Activated T-helper 2 cell treated with anti-CD3 and anti-CD28 coated beads, Interferon-gamma antibody, Interleukin-2, Interleukin-4, amounts not matched to agents 10 μg/mL and 5 μg/mL and 100 μg/mL, durations not matched to agents 14 hours and 24 hours and 36 hours (primary cell): ENCODE results near the gene TECTB. TPM values are rescaled to one million over a fixed set of nuclear protein-coding genes. Genes with fewer than 3 reads are reported as not detected.

Experiments
- DNase-seq: peaks from one replicate; pipeline ENCODE4 v3.0.0; 2021; ENCODE audit warnings: low spot score
- H3K27ac Mint-ChIP-seq: one replicate; pipeline ENCODE4 v1.8.0; 2021; ENCODE audit warnings: mixed read lengths
- H3K27me3 Mint-ChIP-seq: one replicate; pipeline ENCODE4 v1.8.0; 2021; ENCODE audit warnings: low read depth, mixed read lengths
- H3K36me3 Mint-ChIP-seq: one replicate; pipeline ENCODE4 v1.8.0; 2021; ENCODE audit warnings: low read depth, mixed read lengths
- H3K4me1 Mint-ChIP-seq: one replicate; pipeline ENCODE4 v1.8.0; 2021; ENCODE audit warnings: low read depth, mixed read lengths
- H3K4me3 Mint-ChIP-seq: one replicate; pipeline ENCODE4 v1.8.0; 2021; ENCODE audit warnings: low read depth, mild to moderate bottlenecking, moderate library complexity, mixed read lengths
- H3K9me3 Mint-ChIP-seq: one replicate; pipeline ENCODE4 v1.8.0; 2021; ENCODE audit warnings: mixed read lengths
- intact Hi-C: fragments of 100-400 bp; cut with micrococcal nuclease; formaldehyde crosslinking; loops from one replicate; pipeline ENCODE4 v1.15.1; 2023
- total RNA-seq: library from RNA; stranded (reverse); gene quantifications from 2 replicates; pipeline ENCODE4 v1.2.3, GENCODE V29; 2022

TECTB gene
- total RNA-seq, 1 donor from 2014 or later, result not detected

DNA sequence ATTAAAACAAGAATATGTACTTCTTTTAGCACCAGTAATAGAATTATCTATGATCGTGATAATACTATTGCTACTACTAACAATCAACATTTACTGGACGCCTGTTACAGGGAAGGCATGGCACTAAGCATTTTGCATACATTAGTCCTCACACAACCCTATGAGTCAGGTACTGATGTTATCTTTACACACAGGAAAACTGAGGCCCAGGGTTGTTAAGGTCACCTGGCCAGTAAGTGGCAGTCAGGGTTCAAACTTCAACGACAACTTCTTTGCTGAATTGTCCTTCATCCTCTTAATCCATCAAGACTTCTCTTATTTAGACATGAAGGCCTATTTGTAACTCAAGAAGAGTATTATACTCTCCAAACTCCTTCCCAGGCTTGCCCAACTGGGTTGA, 48.8 kb downstream of the TECTB start:
- Mint-ChIP-seq H3K27ac (no peak overlapping the region), H3K36me3 (no peaks in the 10 kb centered on the region), H3K4me3 (no peak overlapping the region), H3K4me1 (peaks cover 25% of the 10 kb centered on the region), H3K27me3 (peaks cover 10% of the 10 kb centered on the region), H3K9me3 (no peaks in the 10 kb centered on the region)
- intact Hi-C loops, result loop anchor here (5.0 kb wide), 1 partner anchor 45 kb away; no protein-coding TSS in a partner anchor
- no peak for DNase-seq

DNA sequence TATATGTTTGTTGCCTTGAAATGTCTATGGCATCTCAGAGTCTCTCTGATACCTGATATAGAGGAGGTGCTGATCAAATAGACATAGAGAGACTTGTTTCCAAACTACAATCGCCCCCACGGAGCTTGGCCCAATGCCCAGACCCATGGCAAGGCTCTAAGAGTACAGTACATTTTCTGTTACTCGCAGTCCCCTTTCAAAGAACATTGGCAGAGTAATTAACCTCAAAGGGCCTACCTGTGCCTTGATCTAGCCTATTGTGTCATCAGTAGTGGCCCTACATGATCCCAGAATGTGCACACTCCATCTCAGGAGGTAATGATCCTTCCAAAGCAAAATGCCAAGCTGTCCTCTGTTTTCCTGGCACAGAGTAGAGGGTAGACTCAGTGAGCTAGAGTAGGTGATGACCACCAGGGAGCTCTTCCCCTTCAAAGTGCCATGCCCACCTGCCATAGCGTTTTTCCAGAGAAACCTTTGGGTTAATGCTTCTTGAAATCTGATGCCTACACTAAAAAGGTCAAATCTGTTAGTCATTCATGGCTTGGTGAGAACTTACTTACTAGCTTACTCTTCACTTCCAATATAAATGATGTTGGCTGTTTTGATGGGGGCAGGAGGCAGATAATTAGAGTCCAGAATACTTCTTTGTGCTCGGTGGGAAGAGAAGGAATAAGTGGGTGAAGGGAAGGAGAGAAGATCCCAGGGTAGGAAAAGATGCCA, 49.5 kb downstream of the TECTB start:
- H3K27ac Mint-ChIP-seq, result no peak overlapping the region
- H3K27me3 Mint-ChIP-seq, result peaks cover 10% of the 10 kb centered on the region
- no peak for DNase-seq
- intact Hi-C loops, result loop anchor here (5.0 kb wide), 1 partner anchor 45 kb away; no protein-coding TSS in a partner anchor
- H3K4me3 Mint-ChIP-seq, result no peak overlapping the region
- no peaks in the 10 kb centered on the region for H3K36me3 Mint-ChIP-seq
- no peaks in the 10 kb centered on the region for H3K9me3 Mint-ChIP-seq
- peaks cover 25% of the 10 kb centered on the region for H3K4me1 Mint-ChIP-seq

DNA sequence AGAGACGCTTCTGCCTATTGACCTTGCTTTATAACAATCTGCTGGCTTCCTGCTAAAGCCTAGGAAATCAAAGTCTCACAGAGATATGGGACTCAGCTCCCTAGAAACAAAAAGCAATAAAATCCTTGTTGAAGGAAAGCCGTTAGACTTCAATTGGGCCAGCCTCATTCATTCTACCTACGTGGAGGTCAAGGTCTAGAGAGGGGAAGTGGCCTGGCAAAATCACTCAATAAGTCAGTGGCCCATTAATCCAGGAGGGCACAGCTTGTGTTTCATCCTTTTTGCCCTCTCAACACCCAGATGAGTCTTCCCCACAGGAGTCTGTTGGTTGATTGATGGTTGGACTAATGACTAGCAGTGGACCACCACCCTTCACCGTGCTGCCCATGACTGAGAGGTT, 50.3 kb downstream of the TECTB start:
- no peak for DNase-seq
- peaks cover 25% of the 10 kb centered on the region for H3K4me1 Mint-ChIP-seq
- intact Hi-C loops, result loop anchor here (5.0 kb wide), 1 partner anchor 44 kb away; no protein-coding TSS in a partner anchor
- peaks cover 10% of the 10 kb centered on the region for H3K27me3 Mint-ChIP-seq
- H3K27ac Mint-ChIP-seq, result no peak overlapping the region
- H3K4me3 Mint-ChIP-seq, result no peak overlapping the region
- H3K36me3 Mint-ChIP-seq, result no peaks in the 10 kb centered on the region
- no peaks in the 10 kb centered on the region for H3K9me3 Mint-ChIP-seq

DNA sequence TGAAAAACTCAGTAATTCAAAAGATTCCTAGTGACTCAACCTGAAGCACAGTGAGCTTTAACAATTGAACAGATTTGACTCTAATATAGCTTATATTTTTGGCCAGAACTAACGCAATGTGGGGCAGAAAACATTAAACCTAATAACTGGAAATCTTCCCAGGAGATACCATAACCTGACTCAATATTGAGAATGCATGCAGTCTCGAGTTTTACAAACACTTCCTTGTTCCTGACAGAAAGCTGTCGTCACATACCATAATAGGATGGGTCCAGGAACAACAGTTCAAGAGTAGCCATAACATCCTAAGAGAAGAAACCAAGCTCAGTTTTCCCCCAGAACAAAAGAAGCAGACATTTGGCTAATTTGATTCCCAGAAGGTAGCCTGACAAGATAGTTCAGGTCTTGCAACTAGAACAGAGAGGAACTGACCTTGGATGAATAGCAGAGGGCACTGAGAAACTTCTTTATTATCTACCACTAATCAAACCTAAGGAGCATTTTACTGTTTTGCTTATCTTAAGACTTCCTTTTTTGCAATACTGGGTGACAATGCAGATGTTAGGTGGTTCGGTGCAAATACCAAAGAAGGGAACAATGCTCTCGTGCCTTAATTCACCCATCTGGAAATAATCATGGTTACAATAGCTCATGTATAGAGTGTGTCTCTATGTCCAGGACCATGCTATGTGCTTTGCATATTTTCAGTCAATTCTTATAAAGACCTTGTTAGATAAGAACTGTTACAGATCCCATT, 52.1 kb downstream of the TECTB start:
- Mint-ChIP-seq H3K9me3 (no peaks in the 10 kb centered on the region), H3K36me3 (no peaks in the 10 kb centered on the region), H3K27me3 (peaks cover 7% of the 10 kb centered on the region), H3K4me3 (no peak overlapping the region), H3K4me1 (peaks cover 21% of the 10 kb centered on the region), H3K27ac (no peak overlapping the region)
- intact Hi-C loops, result no loop called here
- DNase-seq, result no peak

DNA sequence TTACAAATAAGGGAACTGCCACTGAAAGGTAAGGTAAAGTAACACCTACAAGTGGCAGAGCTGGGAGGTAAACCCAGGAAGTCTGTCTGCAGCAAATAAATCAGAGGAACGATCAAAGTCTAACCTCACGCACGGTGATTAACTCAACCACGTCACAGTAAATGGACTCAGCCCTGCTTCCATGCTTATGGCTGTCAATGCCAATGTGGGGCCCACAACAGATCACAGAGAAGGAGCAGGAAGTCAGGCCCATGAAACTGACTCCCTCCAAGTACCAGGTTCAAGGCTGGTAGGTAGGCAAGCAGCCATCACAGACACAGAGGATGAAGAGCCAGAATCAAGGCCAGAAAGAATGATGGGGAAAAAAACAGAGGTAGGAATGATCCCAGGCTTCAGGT, 52.7 kb downstream of the TECTB start:
- H3K4me1 Mint-ChIP-seq, result peaks cover 19% of the 10 kb centered on the region
- no peak overlapping the region for H3K27ac Mint-ChIP-seq
- intact Hi-C loops, result no loop called here
- H3K27me3 Mint-ChIP-seq, result peaks cover 7% of the 10 kb centered on the region
- no peak for DNase-seq
- no peaks in the 10 kb centered on the region for H3K36me3 Mint-ChIP-seq
- H3K9me3 Mint-ChIP-seq, result no peaks in the 10 kb centered on the region
- no peak overlapping the region for H3K4me3 Mint-ChIP-seq

DNA sequence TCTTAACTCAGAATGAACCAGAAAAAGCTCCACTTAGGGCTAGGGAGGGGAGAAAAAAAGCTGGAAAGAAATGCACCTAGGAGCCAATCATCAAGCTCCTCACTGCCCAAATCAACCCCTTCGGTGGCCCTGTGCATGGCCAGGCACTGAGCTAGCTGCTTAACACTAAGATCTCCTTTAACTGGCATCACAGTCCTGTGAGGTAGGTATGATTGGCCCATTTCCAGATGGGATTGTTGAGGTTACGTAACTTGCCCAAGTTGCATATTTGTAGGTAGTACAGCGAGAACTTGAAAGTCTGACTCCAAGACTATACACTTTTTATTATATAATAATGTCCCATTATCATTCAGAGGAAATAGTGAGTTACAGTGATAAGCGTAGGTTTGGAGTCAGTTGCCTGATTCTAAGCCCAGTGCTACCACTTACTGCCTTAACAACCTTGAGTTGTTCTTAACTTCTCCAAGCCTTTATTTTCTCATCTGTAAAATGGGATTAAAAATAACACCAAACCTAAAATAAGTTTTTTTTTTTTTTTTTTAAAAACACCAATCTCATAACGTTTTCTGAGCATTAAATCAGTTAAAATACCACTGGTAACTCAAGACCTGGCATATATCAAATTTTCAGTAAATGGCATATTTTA, 53.5 kb downstream of the TECTB start:
- H3K36me3 Mint-ChIP-seq, result no peaks in the 10 kb centered on the region
- no peaks in the 10 kb centered on the region for H3K9me3 Mint-ChIP-seq
- H3K27ac Mint-ChIP-seq, result no peak overlapping the region
- no peak overlapping the region for H3K4me3 Mint-ChIP-seq
- H3K4me1 Mint-ChIP-seq, result peaks cover 14% of the 10 kb centered on the region
- intact Hi-C loops, result no loop called here
- no peak for DNase-seq
- peaks cover 7% of the 10 kb centered on the region for H3K27me3 Mint-ChIP-seq

DNA sequence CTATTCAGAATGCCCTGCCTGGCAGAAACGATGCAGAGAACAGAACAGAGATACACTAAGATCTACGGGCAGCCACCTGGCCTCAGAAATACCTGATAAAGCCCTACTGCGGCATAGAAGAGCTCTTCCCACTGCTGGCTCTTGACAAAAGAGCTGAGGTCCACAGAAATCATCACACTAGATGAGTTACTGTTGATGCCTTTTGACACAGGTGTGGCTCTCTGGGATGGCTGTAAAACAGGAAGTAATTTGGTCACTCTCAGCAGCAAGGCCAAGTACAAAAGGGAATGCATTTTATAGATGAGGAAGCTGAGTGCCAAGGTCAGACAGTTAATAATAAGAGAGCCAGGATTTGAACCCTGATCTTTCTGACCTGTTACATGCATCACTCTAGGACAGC, 55.8 kb downstream of the TECTB start:
- Mint-ChIP-seq H3K9me3 (no peaks in the 10 kb centered on the region), H3K4me3 (no peak overlapping the region), H3K4me1 (peaks cover 2% of the 10 kb centered on the region), H3K27me3 (peaks cover 7% of the 10 kb centered on the region), H3K27ac (no peak overlapping the region), H3K36me3 (no peaks in the 10 kb centered on the region)
- intact Hi-C loops, result no loop called here
- DNase-seq, result no peak

DNA sequence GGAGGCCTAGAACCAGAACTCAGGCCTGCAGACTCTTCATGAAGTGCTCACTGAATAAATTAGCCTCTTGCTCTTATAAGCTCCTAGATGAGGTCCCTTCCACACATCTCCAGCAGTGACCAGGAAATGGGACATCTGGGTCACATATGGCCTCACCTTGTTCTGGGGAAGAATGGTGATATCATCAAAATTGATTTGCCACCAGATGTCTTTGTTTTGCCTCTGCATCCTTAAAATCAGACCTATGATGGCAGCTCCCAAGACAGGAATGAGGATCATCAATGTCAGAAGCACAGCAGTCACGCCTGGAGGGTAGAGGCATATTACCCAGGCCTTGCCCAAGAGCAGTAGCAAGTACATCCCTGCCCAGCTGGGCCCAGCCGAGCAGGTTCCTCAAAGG, 57.4 kb downstream of the TECTB start:
- intact Hi-C loops, result no loop called here
- H3K4me3 Mint-ChIP-seq, result no peak overlapping the region

DNA sequence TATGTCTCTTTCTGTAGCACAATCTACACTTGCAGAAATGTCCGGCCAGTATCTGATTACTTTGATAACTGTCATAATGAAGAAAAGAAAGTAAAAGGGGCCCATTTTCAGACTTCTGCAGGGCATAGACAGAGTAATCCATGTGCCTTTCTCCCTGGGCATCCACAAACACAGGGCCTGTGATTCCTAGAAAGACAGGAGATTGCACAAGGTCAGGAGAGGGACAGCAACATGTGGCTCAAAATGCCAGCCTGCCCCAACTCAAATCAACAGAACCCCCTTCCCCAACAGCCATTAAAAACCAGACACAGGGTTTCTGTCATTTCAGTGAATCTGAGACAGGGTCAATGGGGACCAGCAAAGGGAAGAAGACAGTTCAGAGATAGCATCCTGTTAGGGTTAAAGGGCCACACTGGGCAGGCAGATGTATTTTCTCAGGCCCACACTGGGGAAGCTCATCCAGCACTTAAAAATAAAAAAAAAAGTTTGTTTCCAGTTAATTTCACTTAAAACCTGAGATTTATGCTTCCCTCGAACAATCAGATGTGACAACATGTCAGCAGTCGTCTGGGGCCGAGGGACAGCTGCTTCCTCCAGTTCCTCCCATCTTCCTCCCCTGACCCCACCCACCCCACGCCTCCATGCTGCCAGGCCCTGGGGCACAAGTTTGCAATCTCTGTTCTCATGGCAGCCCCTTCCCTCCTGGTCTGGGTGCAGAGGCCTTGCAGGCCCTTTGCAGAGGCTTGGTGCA, 60.0 kb downstream of the TECTB start:
- intact Hi-C loops, result no loop called here
- no peaks in the 10 kb centered on the region for H3K36me3 Mint-ChIP-seq
- no peak for DNase-seq
- no peaks in the 10 kb centered on the region for H3K4me1 Mint-ChIP-seq
- no peaks in the 10 kb centered on the region for H3K27me3 Mint-ChIP-seq
- no peak overlapping the region for H3K4me3 Mint-ChIP-seq
- H3K9me3 Mint-ChIP-seq, result no peaks in the 10 kb centered on the region
- no peak overlapping the region for H3K27ac Mint-ChIP-seq

More for the DNA sequence above, 57.4 kb downstream of the TECTB start:
- Mint-ChIP-seq H3K36me3 (no peaks in the 10 kb centered on the region), H3K27me3 (peaks cover 5% of the 10 kb centered on the region), H3K4me1 (peaks cover 2% of the 10 kb centered on the region), H3K9me3 (no peaks in the 10 kb centered on the region), H3K27ac (no peak overlapping the region)
- DNase-seq, result no peak

DNA sequence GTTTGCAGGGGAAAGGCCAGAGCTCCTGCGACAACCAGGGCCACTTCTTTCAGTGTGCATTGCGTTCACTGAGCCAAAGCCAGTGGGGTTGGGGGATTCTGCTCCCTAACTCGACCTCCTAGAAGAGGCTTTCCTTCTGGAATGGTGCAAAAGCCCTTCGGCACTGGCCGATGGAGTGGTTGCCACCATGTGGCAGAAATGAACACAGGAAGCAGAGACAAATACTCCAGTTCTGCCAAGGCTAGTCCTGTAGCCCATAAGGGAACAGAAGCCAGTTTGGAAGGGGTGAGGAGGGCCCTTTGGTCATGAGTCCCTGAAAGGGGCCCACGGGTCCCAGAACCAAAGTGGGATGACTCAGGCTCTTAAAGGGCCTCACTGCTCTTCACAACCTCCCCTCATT, 61.1 kb downstream of the TECTB start:
- Mint-ChIP-seq H3K9me3 (no peaks in the 10 kb centered on the region), H3K36me3 (no peaks in the 10 kb centered on the region), H3K4me3 (no peak overlapping the region), H3K4me1 (no peaks in the 10 kb centered on the region), H3K27ac (no peak overlapping the region), H3K27me3 (no peaks in the 10 kb centered on the region)
- intact Hi-C loops, result no loop called here
- DNase-seq, result no peak

DNA sequence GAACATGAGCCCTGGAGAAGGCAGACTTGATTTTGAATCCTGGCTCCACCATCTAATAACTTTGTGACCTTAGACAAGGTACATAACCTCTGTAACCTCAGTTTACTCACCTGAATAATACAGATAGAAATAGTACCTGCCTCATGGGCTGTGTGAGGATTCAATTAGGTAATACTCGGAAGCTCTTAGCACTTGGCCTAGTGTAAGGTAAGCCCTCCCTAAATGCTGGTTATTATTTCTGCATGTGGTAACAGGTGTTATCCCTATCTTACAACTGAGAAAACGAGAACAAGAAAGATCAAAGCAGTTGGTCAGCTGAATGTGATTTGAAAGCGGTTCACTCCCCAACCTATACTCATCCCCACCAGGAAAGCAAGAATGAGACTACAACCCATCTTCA, 62.0 kb downstream of the TECTB start:
- no peak overlapping the region for H3K4me3 Mint-ChIP-seq
- intact Hi-C loops, result no loop called here
- no peaks in the 10 kb centered on the region for H3K4me1 Mint-ChIP-seq
- no peaks in the 10 kb centered on the region for H3K36me3 Mint-ChIP-seq
- H3K27me3 Mint-ChIP-seq, result no peaks in the 10 kb centered on the region
- no peaks in the 10 kb centered on the region for H3K9me3 Mint-ChIP-seq
- no peak overlapping the region for H3K27ac Mint-ChIP-seq
- DNase-seq, result no peak

DNA sequence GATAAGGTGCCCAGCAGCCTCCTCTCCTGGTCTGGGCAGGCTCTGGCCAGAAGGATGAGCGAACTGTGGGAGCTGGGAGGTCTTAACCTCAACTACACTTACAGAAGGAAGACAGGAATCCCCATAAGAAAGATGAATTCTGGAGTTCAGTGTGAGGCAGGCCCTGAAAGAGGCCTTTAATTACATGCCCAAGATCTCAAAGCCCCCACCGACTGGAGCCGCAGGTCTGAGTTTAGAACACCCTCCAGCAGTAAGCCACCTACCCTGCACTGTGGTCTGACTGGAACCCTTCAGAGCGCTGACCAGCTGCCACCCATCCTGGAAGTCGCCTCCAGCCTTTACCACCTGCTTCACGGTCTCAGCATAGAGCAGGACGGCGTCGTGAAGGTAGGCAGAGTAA, 62.5 kb downstream of the TECTB start:
- H3K4me3 Mint-ChIP-seq, result no peak overlapping the region
- no peaks in the 10 kb centered on the region for H3K27me3 Mint-ChIP-seq
- H3K9me3 Mint-ChIP-seq, result no peaks in the 10 kb centered on the region
- no peaks in the 10 kb centered on the region for H3K4me1 Mint-ChIP-seq
- H3K27ac Mint-ChIP-seq, result no peak overlapping the region
- intact Hi-C loops, result no loop called here
- no peak for DNase-seq
- no peaks in the 10 kb centered on the region for H3K36me3 Mint-ChIP-seq
